Gastrocnemius medialis (tissue), 4 donors: ENCODE results near the gene PAX5. TPM values are rescaled to one million over a fixed set of nuclear protein-coding genes. Genes with fewer than 3 reads are reported as not detected.

Experiments
- ATAC-seq, 2 donors: fragments of 150-250 bp; one replicate each; pipeline ENCODE4 v1.9.1; 2016
- DNase-seq, 2 donors: peaks; one replicate each; pipeline ENCODE4 v3.0.0-alpha.2; 2019
- H3K27ac ChIP-seq, 4 donors: fragments of 200-600 bp; sonication (generic); 1 replicate in 1 of 4; 2 replicates in 3 of 4; pipeline ENCODE4 v1.5.1; 2016 to 2018; ENCODE audit warnings: mild to moderate bottlenecking in 2 of 4, moderate library complexity in 1 of 4
- H3K27me3 ChIP-seq, 3 donors: fragments of 200-600 bp; sonication (generic) in 2 of 3; 1 replicate in 1 of 3; 2 replicates in 2 of 3; pipeline versions ENCODE4 v1.5.1 to v1.6.0; 2016 to 2019; ENCODE audit warnings: mild to moderate bottlenecking in 1 of 3, moderate library complexity in 1 of 3
- H3K36me3 ChIP-seq, 2 donors: fragments of 200-600 bp; sonication (generic) in 1 of 2; one replicate each; pipeline ENCODE4 v1.5.1; 2017 to 2018
- H3K4me1 ChIP-seq, 2 donors: fragments of 200-600 bp; sonication (generic) in 1 of 2; one replicate each; pipeline ENCODE4 v1.5.1; 2016 to 2017; ENCODE audit warnings: mild to moderate bottlenecking in 2 of 2
- H3K4me3 ChIP-seq, 4 donors: fragments of 200-600 bp; sonication (generic) in 3 of 4; 1 replicate in 1 of 4; 2 replicates in 3 of 4; pipeline ENCODE4 v1.5.1; 2016 to 2019; ENCODE audit warnings: mild to moderate bottlenecking in 2 of 4
- H3K9me3 ChIP-seq, 3 donors: fragments of 200-600 bp; sonication (generic) in 2 of 3; 1 replicate in 1 of 3; 2 replicates in 2 of 3; pipeline ENCODE4 v1.5.1; 2016 to 2019
- POLR2A ChIP-seq, 2 donors: fragments of 450-650 bp; IDR thresholded peaks; one replicate each; pipeline ENCODE4 v1.6.1; 2017; ENCODE audit warnings: antibody characterized with exemption in 2 of 2, mild to moderate bottlenecking in 2 of 2, moderate library complexity in 2 of 2
- in situ Hi-C, 4 donors: fragments of 200-750 bp; cut with MboI; loops; one replicate each; pipeline versions ENCODE4 v1.15.0 to v1.8.0; 2017; ENCODE audit warnings: low sequenced_read_pairs in 4 of 4
- intact Hi-C: fragments of 100-400 bp; cut with DNase I; formaldehyde crosslinking; loops from one replicate; pipeline ENCODE4 v1.15.1; 2023; ENCODE audit warnings: low total_unique reads
- total RNA-seq, 4 donors: library from RNA; depleted of rRNA; stranded (reverse); fragments of >200 nt; gene quantifications; one replicate each; pipeline versions ENCODE4 v1.1.0 to v1.2.3, GENCODE V29; 2016
- TF ChIP-seq, protein P1 (sequence below), 5 experiments: fragments of 450-650 bp in 3 of 5; fragments of 200-600 bp in 2 of 5; sonication (generic) in 2 of 5; IDR thresholded peaks in 4 of 5; conservative IDR thresholded peaks in 1 of 5; 1 replicate in 4 of 5; 2 replicates in 1 of 5; pipeline ENCODE4 v1.5.1; 2016 to 2019; ENCODE audit warnings: antibody characterized with exemption in 5 of 5, mild to moderate bottlenecking in 3 of 5, moderate library complexity in 3 of 5

The PAX5 gene
- total RNA-seq, 4 donors from 2014 or later, result 0.19 TPM; not detected in 3

DNA sequence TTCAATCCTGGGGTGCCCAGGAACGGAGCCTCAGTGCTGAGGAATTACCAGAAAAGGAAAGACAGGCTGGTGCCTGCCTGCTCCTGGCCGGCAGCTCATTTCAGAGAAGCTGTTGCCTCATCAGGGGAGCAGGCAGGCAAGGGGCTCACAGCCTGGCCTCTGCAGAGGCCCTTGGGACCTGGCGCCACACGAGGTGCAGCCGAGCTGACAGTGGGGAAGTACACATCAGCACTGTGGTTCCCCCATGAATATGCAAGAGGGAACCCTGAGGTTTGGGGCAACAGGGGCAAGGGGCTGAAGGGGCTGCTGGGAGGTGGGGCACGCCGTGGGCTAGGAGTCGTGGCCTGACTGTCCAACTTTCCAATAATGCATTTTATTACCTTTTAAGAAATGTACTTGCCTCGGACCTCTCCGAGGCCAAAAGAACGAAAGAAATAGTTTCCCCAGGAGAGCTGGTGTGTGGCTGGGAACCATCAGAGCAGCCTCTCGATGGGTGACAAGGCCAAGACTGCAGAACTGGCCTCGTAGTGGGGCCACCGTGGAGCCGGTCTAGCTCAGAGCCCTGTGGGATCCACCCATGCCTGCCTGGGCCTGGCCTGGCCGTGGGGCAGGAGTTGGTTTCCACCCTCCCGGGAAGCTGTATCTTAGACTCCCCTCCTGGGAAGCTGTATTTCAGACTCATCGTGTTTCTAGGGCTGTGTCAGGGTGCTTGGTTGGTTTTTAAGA is 198.6 kb downstream of the PAX5 start:
- DNase-seq (no peak), ATAC-seq (no peak)
- H3K4me3 ChIP-seq, result no peak overlapping the region
- no peaks in the 10 kb centered on the region for H3K4me1 ChIP-seq
- in situ Hi-C loops, result no loop called here
- intact Hi-C loops, result no loop called here
- no peaks in the 10 kb centered on the region for H3K36me3 ChIP-seq
- no peaks in the 10 kb centered on the region for H3K9me3 ChIP-seq
- H3K27ac ChIP-seq, result no peak overlapping the region
- no peaks in the 10 kb centered on the region for H3K27me3 ChIP-seq
- TF ChIP-seq, protein P1, sequence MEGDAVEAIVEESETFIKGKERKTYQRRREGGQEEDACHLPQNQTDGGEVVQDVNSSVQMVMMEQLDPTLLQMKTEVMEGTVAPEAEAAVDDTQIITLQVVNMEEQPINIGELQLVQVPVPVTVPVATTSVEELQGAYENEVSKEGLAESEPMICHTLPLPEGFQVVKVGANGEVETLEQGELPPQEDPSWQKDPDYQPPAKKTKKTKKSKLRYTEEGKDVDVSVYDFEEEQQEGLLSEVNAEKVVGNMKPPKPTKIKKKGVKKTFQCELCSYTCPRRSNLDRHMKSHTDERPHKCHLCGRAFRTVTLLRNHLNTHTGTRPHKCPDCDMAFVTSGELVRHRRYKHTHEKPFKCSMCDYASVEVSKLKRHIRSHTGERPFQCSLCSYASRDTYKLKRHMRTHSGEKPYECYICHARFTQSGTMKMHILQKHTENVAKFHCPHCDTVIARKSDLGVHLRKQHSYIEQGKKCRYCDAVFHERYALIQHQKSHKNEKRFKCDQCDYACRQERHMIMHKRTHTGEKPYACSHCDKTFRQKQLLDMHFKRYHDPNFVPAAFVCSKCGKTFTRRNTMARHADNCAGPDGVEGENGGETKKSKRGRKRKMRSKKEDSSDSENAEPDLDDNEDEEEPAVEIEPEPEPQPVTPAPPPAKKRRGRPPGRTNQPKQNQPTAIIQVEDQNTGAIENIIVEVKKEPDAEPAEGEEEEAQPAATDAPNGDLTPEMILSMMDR (IDR thresholded peaks at IDR 0.05 in 4 of 5, conservative IDR thresholded peaks at IDR 0.05 in 1 of 5), result no peak
- no peak for TF ChIP-seq POLR2A (IDR thresholded peaks at IDR 0.05)

DNA sequence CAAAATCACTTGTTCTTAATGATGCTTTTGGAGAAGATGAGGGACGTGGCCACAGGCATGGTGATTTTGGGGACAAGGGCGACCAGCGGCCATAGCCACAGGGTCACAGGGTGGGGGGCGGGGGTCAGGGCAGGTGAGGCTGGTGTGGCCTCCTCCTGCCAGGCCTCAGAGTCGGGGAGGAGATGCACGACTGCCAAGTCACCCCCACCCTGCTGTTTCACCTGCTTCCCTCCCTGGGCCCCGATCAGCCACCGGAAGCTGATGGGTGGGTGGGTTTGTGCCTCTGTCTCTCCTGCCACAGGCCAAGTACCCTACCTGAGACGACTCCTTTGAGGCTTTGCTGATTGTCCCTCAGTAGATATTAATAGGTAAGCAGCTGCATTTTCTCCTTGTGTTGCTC is 199.3 kb downstream of the PAX5 start:
- no peak for TF ChIP-seq POLR2A (IDR thresholded peaks at IDR 0.05)
- TF ChIP-seq, protein P1 (IDR thresholded peaks at IDR 0.05 in 4 of 5, conservative IDR thresholded peaks at IDR 0.05 in 1 of 5), result no peak
- Histone ChIP-seq H3K4me1 (no peaks in the 10 kb centered on the region), H3K9me3 (no peaks in the 10 kb centered on the region), H3K36me3 (no peaks in the 10 kb centered on the region), H3K4me3 (no peak overlapping the region), H3K27ac (no peak overlapping the region), H3K27me3 (no peaks in the 10 kb centered on the region)
- intact Hi-C loops (no loop called here), in situ Hi-C loops (no loop called here)
- DNase-seq, result no peak
- no peak for ATAC-seq

DNA sequence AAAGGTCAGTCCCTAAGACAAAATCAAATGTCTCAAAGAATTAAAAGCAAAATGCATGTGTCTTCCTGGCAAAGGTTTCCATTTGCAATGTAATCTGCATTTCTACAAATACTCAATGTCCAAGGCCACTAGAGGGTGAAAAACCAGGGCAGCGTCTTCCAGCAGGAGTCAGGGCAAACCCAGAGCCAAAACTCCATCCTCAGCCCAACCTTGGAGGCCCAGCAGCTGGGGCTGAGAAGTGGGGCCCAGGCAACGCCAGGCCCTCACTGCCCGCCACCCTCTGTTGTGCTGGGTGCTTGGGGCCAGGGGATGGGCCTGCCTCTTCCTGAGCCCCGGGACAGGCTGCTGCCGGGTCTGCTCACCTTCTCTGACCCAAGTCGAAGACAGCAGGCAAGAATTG is 200.1 kb downstream of the PAX5 start:
- Histone ChIP-seq H3K4me3 (no peak overlapping the region), H3K27me3 (no peaks in the 10 kb centered on the region), H3K9me3 (no peaks in the 10 kb centered on the region), H3K4me1 (no peaks in the 10 kb centered on the region), H3K36me3 (no peaks in the 10 kb centered on the region), H3K27ac (no peak overlapping the region)
- intact Hi-C loops, result no loop called here
- DNase-seq, result no peak
- no peak for TF ChIP-seq POLR2A (IDR thresholded peaks at IDR 0.05)
- TF ChIP-seq, protein P1 (IDR thresholded peaks at IDR 0.05 in 4 of 5, conservative IDR thresholded peaks at IDR 0.05 in 1 of 5), result no peak
- in situ Hi-C loops, result no loop called here
- no peak for ATAC-seq

DNA sequence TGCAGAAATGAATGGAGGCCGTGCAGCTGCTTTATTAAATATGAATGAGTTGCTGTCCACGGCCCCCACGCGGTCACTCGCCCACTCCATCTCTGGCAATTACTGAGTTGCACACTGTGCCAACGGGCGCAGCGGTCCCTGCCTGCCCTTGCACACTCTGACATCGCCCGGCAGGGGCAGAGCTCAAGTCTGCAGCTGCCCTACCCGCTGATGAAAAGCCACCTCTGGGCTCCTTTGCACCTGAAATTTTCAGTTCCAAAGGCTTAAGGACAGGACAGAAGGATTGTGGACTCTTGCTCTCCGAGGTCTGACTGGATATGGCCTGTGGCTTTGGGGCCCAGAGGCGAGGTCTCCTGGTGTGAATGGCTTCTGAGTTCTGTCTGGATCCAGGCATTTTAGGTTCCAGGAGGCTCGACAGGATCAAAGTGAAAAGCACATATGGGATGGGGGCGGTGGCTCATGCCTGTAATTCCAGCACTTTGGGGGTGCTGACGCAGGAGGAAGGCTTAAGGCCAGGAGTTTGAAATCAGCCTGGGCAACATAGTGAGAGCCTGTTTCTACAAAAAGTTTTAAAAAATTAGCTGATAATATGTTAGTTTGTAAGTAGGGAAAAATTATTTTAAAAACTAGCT is 201.8 kb downstream of the PAX5 start:
- DNase-seq (no peak), ATAC-seq (no peak)
- in situ Hi-C loops (no loop called here), intact Hi-C loops (no loop called here)
- TF ChIP-seq POLR2A (IDR thresholded peaks at IDR 0.05), result no peak
- TF ChIP-seq, protein P1 (IDR thresholded peaks at IDR 0.05 in 4 of 5, conservative IDR thresholded peaks at IDR 0.05 in 1 of 5), result no peak
- H3K36me3 ChIP-seq, result no peaks in the 10 kb centered on the region
- H3K4me1 ChIP-seq, result no peaks in the 10 kb centered on the region
- no peaks in the 10 kb centered on the region for H3K27me3 ChIP-seq
- no peak overlapping the region for H3K4me3 ChIP-seq
- no peaks in the 10 kb centered on the region for H3K9me3 ChIP-seq
- H3K27ac ChIP-seq, result no peak overlapping the region
